Skin of body (tissue), 2 donors: ENCODE results near the gene NEB. TPM values are rescaled to one million over a fixed set of nuclear protein-coding genes. Genes with fewer than 3 reads are reported as not detected.

Experiments used
- DNase-seq: peaks from one replicate; lab custom pipeline; 2025; lab: John Stamatoyannopoulos, UW
- total RNA-seq: library from RNA; depleted of rRNA; stranded (reverse); fragments of >200 nt; gene quantifications from one replicate; pipeline ENCODE4 v1.2.3, GENCODE V29; 2014

Gene NEB
- total RNA-seq, 1 donor from 2014 or later, result 212 TPM

DNA sequence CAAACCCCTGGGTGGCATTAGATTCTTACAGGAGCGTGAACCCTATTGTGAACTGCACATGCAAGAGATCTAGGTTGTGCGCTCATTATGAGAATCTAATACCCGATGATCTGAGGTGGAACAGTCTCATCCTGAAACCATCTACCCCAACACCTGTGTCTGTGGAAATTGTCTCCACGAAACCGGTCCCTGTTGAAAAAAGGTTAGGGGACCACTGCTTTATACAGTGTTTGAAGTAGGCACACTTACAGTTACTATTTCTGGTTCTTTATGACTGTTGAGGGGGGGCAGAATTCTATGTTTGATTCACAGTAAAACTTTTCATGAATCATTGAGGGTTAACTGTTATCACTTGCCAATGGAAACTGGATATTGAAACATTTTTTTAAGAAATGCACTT lies 252.5 kb downstream of the NEB start:
- no peak for DNase-seq

- no peak for DNase-seq
These were observed 256.3 kb downstream of the NEB start for GRCh38 chr2:151478011-151478410.

GRCh38 chr2:151476287-151476686 lies 258.0 kb downstream of the NEB start:
- no peak for DNase-seq

DNA sequence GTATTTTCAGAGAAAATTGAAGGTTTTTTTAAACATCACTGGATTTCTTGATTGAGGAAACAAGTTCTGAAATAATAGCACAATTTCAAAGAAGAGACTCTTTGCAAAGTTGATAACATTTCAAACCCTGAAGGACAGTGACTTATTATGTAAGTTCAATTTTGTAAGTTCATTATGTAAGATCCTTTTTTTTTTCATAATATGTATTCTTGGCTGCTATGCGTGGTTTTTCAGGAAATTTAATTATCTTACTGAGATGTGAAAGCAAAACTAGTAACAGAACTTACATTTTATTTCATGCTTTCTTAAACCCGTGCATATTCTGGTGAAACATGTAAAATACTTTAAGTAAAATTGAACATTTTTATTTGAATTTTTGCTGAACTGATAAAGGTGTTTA lies 259.2 kb downstream of the NEB start:
- no peak for DNase-seq

GRCh38 chr2:151472966-151473365 lies 261.3 kb downstream of the NEB start:
- DNase-seq, result no peak

GRCh38 chr2:151470556-151470955 lies 263.7 kb downstream of the NEB start:
- no peak for DNase-seq

DNA sequence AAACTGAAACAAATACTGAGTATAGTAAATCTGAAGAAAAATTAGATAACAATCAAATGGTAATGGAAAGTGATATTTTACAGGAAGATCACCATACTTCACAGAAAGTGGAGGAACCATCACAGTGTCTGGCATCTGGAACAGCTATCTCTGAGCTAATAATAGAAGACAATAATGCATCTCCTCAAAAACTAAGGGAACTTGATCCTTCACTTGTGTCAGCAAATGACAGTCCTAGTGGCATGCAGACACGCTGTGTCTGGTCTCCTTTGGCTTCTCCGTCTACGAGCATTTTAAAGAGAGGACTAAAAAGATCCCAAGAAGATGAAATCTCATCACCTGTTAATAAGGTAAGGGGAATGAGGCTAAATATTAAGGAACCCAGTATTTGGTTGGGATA lies 268.5 kb downstream of the NEB start:
- DNase-seq, result no peak

- peak; percentile 40 for DNase-seq
These were observed 274.9 kb downstream of the NEB start for GRCh38 chr2:151459358-151459757.

GRCh38 chr2:151439127-151439526 lies 295.1 kb downstream of the NEB start:
- DNase-seq, result no peak

DNA sequence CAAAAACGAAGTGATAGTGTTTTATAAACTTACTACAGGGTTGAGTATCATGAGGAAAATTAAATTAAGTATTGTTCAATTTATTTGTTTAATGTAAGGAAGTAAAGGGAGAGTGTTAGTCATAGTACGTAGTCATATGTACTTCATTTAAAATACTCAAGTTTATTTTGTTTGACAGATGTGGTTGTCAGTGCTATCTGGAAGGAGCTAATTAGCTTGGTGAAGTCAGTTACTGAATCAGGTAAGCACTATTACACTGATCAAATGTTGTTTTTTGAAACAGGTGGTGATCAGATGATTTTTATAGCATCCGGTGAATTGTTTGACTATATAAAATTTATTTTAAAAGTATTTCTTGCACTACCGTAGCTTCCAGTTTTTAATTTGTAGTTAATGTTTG lies 295.8 kb downstream of the NEB start:
- no peak for DNase-seq

GRCh38 chr2:151437630-151438029 lies 296.6 kb downstream of the NEB start:
- peak; percentile 3 for DNase-seq

Other genes starting within 250 kb of the NEB start
- gene ARL5A, start 93.9 kb upstream of the NEB start, total RNA-seq, result 75.0 TPM